ENCODE measurements around the gene BCAS3.

Gene BCAS3

DNA sequence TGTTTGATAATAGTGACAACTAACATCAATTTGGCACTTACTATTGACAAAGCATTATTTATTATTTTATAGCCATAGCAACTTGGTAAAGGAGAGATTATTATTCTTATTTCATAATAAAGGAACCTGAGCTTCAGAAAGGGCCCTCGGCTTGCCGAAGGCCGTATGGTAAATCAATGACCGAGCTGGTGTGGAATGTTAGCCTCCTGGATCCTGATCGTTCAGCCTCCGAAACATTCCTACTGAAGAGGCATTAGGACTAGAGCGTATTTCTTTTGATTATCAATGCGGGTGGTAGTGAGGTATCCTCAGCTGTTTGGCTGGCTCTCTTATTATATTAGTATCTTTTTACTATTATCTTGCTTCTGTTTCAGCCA lies 522.7 kb downstream of the BCAS3 start:
- no peak for DNase-seq (ENCODE audit: low read depth)

DNA sequence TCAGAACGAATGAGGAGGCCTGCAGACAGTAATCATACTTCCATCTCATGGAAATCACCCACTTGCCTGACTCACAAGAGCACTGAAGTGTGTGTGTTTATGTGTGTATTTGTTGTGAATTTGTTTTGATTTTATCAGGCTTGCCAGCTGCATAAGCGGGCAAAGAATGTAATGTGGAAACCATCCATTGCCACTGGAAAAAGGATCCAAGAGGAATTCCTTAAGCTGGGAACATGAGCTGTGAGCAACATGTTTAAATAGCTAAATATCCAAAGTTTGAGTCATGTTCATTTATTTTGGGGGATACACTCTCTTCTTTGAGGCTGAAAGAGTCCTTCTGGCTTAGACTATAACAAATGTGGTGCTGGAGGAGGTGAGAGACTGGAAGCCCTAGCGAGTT lies 523.6 kb downstream of the BCAS3 start:
- DNase-seq (ENCODE audit: low read depth) = peak; percentile 93

DNA sequence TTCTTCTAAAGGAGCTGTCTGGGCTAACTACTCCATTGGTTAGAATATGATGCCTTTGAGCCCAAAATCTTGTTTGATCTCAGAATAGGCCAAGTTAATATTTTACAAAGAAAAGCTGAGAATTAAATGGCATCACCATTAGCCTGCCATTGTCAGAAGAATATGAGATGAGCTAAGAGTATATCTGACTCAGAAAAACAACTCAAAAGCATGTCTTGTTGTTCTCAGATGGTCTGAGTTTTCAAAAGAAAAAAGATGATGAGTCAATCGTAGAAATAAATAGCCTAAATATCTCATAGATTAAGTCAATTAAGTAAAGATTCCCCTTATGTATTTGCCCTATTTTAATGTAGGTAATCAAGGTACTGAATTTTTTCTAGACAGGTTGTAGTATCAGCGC lies 524.9 kb downstream of the BCAS3 start:
- no peak for DNase-seq (ENCODE audit: low read depth)

DNA sequence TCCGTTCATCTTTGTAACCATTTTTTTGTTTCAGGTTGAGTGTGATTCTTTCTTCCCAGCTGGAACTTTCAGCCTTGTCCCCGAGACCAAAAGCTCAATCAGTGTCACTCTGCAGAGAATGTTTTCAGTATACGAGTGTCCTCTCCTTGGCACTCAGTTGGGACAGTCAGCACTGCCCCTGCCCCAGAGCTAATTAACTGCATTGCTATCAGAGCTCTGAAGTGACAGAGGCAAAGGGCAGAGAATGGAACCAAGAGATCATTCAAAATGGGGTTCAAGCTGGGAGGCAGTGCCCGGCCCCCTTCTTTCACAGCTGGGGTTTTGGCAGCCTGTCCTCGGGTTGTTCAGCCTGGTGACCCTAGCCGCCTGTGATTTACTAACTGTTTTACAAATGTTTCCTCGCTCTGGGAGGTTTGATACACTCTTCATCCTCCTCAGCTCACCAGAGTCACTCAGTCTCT lies 526.0 kb downstream of the BCAS3 start:
- DNase-seq (ENCODE audit: low read depth) = no peak

DNA sequence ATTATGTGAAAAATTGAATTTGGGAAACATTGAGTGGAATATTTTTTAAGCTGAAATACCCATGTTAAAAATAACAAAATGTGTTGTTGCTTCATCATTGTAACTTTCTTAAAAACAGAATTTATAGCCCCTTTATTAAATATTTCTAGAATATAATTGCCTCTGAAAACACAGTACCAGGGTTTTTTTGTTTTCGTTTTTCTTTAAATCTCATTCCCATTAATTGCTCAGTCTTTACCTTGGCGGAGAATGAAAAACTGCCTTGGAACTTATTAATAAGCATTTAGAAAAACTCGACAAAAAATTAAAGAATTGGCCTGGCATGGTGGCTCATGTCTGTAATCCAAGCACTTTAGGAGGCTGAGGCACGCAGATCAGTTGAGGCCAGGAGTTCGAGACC lies 526.8 kb downstream of the BCAS3 start:
- DNase-seq (ENCODE audit: low read depth) = no peak

DNA sequence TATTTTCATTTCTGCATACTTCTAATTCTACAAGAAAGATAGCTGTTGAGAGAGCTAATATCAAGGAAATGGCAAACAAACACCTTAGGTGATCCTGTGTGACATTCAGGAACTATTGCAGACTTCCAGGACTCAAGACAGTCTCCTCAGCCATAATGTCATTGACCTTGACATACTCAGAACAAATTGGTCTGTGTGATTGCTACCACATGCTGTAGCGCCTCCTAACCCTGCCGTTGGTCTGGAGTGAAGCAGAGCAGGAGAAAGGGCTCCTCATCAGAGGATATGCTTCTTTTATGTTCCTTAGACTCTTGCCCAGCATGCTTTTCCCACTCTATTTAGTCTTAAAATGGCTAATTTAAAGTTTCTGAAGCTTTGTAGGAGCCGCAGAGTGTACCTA lies 527.8 kb downstream of the BCAS3 start:
- no peak for DNase-seq (ENCODE audit: low read depth)

DNA sequence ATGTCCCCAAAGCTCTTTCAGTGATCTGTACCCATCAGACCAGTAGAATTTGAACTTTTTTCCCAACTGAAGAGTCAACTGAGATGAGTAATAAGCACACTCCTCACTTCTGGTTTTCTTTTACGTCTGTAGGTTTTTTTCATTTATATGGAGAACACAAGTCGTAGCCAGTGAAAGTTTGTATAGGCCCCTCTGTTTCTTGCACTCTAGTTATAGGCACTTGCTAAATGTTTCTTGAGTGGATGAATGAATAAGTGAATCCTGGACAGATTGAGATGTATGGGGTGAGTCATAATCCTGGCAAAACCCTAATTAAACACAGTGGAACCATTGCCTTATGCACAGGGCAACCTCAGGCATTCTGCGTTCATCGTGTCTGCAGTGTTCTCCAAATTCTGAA lies 528.3 kb downstream of the BCAS3 start:
- no peak for DNase-seq (ENCODE audit: low read depth)

DNA sequence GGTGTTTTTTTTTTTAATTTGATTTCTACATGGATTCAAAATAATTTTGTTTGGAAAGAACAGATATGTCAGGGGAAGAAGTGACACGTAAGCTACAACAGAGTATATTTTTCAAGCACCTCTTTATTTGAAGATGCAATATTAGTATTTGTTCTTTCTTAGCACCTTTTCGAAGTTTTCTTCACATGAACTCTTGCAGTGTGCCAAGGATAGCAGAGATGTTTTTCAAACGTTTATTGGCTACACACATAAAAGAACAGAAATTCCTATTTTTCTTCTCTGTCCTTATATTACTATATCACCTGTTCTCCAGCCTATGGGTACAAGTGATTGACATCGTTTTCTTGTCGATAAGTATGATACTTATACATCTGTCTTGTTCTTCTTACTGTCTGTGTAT lies 529.3 kb downstream of the BCAS3 start:
- no peak for DNase-seq (ENCODE audit: low read depth)

DNA sequence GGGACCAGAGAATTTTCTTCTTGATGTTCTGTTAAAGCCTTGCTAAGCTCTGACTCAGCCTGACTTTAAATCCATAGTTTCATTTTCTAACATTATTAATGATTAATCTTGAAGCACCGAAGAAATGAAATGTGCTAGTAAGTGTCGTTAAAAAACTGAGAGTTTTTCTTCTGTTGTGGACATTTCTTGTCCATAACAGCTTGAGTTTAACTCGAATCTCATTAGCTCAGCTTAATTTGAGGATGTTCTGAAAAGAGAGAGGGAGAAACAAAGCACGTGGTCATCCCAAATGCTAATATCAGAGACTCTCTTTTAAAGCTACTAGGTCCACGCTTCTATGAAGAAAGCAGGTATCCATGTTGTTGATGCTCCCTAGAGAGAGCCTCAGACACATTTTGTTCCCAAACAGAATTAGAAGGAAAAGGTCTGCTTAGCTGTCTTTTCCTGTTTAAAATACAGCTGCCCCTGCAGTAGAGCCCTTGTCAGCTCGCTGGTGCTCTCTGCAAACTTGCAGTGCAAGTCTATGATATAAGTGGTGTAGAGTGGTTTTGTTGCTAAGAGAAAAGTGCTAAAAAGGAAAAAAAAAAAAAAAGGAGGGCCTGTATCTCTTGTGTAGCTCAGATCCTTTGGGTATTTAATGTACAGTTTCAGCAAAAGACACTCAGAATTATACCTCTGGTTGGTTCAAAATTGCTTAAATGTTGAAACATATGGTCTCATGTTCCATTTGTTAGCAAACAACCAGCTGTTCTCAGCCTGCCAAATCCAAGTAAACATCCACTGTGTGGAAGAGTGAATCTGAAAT lies 530.9 kb downstream of the BCAS3 start:
- no peak for DNase-seq (ENCODE audit: low read depth)

DNA sequence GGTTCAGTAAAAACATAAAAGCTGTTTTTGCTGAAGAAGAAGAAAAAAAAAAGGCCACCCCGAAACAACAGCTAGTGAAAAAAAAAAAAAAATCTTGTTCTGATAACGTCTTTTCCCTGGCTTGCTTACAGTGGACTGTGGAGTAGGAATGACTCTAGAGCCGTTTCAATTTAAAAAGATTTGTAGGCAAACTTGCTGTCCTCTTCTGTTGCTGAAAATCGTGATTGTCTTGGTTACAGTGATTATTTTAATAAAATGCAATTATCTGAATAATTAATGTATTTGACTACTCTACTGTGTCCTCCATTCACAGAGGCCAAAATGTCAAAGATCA lies 531.4 kb downstream of the BCAS3 start:
- no peak for DNase-seq (ENCODE audit: low read depth)

DNA sequence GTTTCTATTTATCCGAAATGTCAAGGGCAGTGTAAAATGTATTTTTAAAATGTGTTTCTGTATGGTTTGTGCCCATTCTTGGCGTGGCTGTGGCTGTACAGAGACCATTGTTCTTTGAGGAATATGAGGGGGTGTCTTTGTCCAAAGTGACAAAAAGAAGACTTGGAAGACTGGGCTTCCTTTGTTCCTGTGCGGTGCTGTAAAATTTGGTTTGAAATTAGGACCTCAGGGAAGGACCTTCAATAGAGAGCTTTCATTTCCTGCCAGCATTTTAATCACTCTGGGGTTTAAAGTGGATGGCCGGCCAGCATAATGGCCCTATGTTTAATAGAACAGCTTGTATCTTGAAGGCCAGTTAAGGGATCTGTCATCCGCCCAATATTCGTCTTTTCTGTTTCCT lies 531.9 kb downstream of the BCAS3 start:
- no peak for DNase-seq (ENCODE audit: low read depth)

DNA sequence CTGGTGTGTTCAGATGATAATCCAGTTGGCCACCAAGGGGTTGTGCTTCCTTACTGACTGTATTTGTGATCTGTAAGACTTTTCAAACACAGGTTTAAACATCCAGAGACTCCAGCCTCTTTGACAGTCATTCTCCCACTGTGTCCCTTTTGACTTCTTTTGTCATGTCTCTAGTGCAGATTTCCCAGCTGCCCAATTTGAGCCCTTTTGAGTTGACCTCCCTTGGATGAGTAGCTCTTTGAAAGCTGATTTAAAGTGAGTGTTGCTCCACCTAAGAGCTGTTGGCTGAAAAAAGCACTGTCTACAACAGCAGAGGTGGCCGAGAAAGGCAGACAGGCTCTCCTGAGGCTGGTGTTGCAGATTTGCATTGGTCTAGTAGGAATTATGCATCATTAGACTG lies 533.6 kb downstream of the BCAS3 start:
- no peak for DNase-seq (ENCODE audit: low read depth)

DNA sequence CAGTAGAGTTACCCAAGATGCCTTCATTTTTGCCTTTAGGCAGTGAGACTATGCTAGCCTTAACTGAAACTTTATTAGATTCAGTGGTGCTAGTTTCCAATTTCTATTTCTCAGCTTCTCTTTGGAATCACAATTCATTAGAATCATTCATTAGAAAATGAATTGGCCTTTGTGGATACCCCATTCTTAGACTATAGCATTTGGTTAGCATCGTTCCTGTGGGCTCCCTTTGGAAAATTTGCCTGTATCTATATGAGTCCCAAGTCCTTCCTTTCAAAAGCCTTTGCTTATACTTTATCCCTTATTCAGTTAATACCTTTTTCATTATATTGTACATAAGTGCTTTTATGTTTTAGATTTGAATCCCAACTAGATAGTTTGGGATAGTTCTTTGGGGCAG lies 535.0 kb downstream of the BCAS3 start:
- no peak for DNase-seq (ENCODE audit: low read depth)

DNA sequence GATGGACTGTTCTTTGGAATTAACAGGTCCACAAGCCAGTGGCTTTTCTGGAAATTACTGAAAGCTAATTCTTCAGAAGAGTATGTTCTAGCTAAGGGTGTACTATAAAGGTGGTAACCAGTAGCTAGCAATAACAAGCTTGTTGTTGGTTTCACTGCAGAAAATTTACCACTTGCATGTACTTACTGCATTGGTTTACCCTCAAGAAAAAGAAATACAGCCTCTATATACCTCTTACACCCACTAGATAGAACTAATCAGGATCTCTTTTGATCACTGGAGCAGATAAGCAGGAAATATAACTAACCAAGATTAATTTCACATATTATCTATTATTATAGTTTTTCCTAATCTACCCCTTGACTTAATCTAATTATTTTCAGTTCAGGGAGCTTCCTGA lies 537.1 kb downstream of the BCAS3 start:
- no peak for DNase-seq (ENCODE audit: low read depth)

DNA sequence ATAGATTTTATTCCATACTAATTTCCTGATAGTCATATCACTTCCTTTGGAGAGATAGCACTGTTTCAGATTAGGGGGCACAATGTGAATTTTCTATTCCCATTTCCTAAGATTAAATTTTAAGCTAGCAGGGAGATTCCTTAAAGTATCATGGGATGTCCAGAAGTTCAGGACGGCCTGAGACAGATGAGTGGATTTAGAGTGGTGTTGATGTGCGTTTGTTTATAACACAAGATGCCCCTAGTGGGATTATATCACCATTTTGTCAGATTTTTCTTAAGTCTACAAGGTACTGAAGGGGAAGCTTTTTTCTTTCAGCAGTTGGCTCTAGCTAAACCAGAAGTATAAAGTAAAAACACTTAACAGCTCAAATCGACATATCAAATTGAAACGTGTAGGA lies 538.4 kb downstream of the BCAS3 start:
- DNase-seq (ENCODE audit: low read depth) = no peak

DNA sequence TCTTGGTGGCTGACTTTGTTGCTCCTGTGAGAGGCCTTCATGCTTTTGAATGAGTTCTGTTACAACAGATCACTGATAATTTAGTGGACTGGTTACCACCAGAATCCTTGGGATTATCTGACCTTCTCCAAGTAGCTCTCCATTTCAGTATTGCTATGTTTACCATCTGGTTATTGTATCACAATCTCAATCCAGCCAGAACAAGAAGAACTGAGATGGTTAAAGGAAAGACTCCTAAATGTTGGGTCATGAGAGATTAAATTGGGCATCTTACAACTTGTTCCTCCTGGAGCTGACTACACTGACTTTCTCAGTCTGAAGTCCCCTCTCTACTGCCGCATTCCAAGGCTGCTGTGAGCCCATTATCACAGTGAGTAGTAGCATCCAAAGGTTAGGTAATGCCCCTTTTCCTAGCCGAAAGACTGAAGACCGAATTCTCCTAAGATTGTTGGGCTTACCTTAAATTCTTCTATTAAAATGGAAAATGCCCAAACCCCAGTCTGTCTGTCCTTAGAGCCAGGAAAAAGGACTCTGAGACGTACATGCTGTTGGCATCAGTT lies 540.3 kb downstream of the BCAS3 start:
- DNase-seq (ENCODE audit: low read depth) = no peak

DNA sequence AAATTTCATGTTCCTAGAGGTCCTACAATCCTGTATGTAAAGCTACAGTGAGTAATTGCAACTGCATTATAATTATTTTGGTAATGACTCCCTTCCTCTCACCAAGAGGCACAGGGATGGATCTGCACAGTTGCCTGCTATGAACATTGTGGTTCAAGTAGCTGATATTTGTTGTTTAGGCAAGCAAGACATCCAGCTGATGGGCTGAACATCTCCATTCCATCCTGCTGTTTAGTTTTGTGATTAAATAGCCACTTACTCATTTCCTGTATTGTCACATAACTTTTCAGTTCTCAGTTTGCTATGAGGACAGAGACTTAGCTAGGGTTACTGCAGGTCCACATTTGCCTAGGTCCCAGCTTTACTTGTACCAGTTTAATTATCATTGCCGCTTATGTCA lies 540.8 kb downstream of the BCAS3 start:
- peak; percentile 51 for DNase-seq (ENCODE audit: low read depth)

DNA sequence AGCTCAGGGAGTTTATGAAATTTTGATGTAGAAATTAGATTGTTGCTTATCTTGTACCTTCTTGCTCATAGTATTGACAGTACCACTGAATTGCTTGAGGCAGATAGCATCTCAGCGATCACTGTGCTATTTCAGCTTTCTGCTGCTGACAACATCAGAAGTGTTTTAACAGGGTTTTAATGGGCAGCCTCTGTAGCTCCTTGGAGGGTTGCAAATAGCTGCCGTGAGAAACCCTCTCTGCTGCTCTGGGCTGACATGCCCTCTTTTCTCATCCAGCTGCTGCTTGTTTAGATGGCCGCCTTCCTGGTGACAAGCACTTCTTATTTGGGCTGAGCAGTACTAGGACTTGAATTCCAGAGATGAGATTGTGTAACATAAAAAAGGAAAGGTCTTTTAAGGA lies 541.8 kb downstream of the BCAS3 start:
- peak; percentile 53 for DNase-seq (ENCODE audit: low read depth)

DNA sequence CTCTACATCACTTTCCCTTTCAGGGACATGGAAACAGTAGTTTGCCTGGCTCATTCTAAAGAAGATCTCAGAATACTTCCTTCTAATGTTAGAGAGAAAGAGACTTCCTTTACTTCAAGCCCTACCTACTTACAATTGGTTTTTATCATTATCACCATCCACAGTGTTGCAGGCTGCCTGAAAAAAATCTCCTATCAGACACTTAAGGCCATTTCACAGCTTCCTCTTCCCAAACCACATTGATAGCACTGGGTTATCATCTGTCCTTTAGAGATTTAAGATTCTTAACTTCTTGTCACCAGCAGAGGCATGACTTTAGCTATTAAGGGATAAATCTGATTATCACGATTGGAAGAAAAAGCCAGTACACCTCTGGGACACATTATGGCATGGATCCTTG lies 543.5 kb downstream of the BCAS3 start:
- DNase-seq (ENCODE audit: low read depth) = no peak

DNA sequence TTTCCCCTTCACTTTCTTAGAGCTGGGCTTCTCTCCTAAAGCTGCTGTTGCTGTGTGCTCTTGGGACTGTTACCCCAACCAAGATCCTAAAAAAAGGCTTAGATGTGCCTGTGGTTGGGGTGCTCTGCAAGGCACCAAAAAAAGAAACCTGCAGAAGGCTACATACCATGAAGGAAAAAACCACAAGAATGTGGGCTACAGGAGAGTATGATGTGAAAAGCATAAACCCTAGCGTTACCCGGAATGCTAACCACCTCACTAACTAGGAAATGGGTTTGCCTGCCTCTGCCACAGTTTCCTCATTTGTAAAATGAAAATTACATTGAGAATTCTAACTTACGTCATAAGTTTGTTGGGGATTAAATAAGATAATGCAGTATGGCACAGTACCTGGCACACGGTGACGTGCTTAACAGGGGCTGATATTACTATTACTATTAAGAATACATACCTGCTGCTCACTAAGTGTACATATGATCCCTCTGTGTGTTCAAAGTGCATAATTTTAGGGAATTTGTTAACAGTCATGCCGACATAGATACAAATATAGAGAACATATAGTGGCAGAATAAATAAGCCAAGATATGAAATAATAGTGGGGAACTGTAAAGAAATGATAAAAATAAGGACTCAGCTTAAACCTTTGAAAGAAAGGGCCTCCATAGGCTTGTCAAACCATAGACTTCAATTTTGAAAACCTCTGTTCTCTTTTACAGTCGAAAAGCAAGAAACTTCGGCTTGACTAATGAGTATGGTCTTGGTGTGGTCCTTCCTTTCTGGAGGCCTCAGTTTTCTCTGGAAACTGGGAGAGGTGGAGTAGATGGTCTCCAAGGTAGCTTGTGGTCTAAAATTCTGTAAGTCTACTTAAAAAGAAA lies 544.2 kb downstream of the BCAS3 start:
- DNase-seq (ENCODE audit: low read depth) = no peak

DNA sequence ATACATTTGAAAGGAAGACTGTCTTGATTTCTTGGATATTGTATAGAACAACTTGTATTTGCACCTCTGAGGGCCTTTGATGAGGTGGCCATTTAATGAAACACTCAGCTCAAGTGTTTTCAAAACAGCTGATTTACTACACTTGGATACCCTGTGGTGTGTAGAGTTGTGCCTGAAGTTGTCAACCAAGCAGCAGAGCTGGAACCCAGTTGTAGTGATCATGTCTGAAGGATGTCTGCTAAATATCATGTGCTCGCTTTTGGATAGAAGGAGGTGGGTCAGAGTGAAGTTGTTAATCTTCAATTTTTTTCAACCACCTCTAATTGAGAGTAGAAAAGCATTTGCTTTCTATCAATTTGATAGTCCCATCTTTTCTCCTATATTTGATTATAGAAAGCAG lies 546.1 kb downstream of the BCAS3 start:
- no peak for DNase-seq (ENCODE audit: low read depth)

DNA sequence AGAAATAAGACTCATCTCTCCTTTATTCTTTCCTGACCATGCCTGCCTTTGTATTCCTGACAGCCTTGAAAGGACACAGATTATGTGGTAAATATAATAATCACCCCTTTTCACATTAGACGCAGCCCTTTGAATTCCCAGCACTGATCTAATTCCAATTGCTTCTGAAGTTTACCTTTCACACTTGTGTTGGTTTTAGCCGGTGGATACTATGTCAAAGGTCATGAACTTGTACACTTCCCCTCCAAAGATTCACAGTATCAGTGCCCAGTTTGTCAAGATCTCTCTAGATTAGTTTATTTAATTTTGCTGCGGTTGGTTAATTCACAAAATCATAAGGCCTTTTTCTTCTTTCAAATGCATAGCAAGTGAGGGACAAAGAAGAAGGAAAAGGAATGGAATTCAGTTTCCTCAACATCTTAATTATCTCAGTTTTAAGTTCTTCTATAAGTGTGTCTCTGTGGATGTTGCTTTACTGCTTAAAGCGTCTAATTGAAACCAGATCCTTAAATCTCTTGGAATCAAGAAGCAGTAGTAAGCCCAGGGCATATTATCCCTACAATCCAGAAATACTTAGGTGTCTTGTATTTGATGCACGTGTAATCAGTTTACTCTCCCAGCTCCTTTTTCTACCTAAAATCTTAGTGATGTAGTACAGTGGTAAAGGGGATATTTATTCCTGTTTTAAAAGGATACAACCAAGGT lies 547.7 kb downstream of the BCAS3 start:
- no peak for DNase-seq (ENCODE audit: low read depth)

DNA sequence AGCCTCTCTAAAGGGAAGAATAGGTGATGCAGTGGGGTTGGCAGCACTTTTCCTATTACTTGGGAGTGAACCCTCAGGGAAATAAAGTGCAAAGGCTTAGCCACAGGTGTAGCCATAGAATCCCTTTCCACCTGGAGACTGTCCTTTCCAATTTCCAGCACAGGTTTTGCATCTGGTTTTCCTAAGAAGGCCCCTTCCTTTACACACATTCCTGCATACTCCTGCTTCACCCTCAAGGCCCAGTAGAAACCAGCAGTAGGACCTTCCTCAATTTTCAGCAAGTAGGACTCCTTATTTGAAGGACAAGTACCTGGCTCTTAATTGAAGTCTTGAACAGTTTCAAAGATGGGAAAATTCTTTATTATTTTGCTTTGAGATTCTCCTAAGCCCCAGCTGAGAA lies 550.2 kb downstream of the BCAS3 start:
- no peak for DNase-seq (ENCODE audit: low read depth)
